HT1080 (cell line): ENCODE results near the gene CUX1. TPM values are rescaled to one million over a fixed set of nuclear protein-coding genes. Genes with fewer than 3 reads are reported as not detected.
"Not testable (repeated sequence)": the region's sequence is repeated elsewhere in the genome, so short reads cannot be mapped to it uniquely, and the experiment has no call there.

Experiments
- DNase-seq: peaks from one replicate; pipeline ENCODE4 v3.0.0-alpha.2; 2015; ENCODE audit warnings: low read depth
- total RNA-seq: library from RNA; depleted of rRNA; stranded (reverse); fragments of >200 nt; shearing (Covaris generic); gene quantifications from 2 replicates; pipeline ENCODE4 v1.2.3, GENCODE V29; 2014

The CUX1 gene
- total RNA-seq, 1 experiment from 2014 or later, result 21.2 TPM

DNA sequence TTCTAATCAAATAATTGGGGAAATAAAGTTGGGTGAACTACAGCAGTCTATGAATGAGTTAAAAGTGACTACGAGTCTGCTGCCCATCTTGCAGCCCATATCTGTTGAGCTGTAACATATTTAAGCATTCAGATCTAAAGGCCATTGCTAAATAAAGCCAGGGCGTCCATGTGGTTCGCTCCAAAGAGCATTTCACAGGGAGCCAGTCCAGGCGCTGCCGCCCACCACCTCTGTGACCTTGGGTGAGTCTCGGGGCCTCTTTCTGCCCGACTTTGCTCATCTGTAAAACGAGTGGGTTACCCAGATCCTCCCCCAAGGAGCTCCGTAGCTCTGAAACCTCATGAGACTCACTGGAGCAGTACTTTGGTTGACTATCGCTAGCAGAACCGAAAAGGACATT, 223.1 kb downstream of the CUX1 start:
- DNase-seq, result no peak

DNA sequence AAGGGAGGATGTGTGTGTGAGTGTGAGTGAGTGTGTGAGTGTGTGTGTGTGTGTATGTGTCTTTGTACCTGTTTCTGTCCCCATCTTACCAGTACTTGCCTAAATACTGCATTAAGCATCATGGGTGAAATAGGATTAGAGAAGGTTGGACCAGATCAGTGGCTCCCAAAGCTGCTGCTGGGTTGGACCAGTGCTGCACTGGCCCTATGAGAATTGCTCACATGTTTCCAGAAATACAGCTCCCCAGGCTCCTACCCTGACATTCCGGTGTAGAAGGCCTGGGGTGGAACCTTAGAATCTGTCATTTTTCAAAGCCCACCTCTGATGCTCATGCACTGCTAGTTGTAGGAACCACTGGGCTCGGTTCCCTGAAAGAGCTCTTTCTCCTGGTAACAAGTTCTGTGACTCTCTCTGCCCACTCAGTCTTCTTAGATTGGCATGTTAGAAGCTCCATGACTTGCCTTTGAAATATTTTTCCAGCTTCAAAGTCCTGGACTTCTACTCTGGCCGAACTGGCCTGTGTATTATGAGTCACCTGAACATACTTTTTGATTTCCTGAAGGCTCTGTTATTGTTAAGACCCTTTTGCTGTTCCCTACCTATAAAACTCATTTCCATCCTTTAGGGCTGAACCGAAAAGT, 224.7 kb downstream of the CUX1 start:
- DNase-seq, result peak; percentile 82

DNA sequence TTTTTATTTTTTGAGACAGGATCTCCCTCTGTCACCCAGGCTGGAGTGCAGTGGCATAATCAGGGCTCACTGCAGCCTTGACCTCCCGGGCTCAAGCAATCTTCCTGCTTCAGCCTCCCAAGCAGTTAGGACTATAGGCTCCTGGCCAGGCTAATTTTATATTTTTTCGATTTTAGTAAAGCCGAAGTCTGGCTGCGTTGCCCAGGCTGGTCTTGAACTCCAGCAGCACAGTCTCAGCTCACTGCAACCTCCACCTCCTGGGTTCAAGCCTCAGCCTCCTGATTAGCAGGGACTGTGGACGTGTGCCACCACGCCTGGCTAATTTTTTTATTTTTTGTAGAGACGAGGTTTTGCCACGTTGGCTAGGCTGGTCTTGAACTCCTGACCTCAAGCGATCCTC, 225.4 kb downstream of the CUX1 start:
- DNase-seq, result not testable (repeated sequence)

DNA sequence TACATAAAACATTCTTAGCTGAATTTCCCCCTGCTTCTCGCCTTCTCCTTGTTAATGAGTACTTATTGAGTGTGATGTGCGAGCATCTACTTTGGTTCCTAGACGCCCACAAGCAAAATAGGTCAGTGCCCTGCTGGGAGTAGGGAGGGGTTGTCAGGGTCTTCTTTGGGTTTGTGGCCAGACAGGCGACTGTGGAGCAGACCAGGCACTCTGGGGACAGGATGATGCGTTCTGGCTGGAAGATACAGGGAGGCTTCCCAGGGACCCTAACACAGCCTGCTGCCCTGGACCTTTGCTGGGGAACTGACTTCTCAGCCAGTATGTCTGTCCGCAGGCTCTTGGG, 227.2 kb downstream of the CUX1 start:
- no peak for DNase-seq

DNA sequence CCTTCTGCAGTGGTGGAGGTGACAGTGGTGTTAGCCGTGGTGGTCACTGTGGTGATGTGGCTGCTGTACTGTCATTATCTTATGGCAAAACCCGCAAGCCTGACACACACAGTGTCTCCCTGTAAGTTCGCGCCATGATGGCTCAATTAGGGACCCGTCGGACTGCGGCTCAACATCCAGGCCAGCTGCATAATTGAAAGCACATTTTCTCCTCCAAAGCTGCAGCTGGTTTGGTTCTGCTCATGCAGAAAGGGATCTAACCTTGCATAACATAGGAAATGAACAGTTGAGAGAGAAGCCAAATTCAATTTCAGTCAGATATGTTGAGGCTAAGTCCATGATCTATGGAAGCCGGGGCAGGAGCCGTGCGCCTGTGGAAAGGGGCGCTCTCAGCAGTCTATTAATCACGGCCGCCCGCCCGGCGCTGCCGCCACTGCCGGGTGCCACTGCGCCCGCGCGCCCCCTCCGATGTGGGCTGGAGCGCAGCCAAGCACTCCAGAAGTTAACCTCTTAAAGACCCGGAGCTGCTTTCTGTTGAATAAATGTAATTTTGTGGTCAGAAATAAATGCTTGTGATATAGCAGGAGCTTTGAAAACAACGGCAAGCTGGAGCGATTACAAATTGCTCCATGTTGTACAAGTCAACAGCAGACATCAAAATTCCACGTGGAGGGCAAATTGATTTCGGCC, 227.7 kb downstream of the CUX1 start:
- no peak for DNase-seq

DNA sequence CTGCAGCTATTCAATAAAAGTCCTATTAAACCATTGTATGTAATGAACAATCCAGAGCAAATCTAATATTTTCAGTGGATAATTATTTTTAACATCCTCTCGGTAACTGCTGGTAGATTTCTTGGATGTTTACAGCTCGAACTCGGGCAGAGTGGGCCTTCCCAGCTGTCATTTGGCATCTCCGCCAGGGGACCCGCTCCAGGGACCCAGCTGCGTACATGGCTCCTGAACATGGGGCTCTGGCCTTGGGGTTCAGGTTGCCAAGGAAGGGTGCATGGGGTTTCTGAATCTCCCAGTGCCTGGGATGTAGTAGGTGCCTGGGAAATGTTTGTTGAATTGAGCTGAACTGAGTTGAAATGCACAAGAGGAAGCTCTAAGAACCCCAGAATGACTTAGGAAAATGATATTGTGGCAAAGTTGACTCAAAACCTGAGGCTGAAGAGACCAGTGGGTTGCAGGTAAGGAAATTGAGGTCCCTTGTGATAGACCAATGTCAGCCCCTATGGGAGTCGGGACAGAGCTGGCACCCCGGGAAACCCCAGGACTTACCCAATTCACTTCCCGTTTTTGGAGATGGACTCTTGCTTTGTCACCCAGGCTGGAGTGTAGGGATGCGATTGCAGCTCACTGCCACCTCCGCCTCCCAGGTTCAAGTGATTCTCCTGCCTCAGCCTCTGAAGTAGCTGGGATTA, 228.4 kb downstream of the CUX1 start:
- no peak for DNase-seq

DNA sequence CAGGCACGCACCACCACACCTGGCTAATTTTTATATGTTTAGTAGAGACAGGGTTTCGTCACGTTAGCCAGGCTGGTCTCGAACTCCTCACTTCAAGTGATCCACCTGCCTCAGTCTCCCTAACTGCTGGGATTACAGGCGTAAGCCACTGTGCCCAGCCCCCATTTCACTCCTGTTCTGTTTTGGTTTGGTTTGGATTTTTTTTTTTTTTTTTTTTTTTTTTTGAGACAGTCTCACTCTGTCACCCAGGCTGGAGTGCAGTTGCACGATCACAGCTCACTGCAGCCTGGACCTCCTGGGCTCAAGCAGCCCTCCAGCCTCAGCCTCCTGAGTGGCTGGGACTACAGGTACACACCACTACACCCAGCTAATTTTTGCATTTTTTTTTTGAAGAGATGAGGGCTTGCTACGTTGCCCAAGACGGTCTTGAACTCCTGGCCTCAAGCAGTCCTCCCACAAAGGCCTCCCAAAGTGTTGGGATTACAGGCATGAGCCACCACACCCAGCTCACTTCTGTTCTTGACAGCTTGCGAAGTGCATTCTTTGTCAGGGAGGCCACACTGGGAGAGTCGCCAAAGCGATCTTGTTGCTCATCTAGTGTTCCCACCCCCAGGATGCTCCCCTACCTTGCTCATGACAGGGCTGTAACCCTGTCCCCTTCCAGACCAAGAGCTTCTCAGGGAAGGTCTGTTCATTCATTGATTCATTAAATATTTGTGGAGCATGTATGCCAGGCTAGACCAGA, 229.1 kb downstream of the CUX1 start:
- DNase-seq, result no peak

DNA sequence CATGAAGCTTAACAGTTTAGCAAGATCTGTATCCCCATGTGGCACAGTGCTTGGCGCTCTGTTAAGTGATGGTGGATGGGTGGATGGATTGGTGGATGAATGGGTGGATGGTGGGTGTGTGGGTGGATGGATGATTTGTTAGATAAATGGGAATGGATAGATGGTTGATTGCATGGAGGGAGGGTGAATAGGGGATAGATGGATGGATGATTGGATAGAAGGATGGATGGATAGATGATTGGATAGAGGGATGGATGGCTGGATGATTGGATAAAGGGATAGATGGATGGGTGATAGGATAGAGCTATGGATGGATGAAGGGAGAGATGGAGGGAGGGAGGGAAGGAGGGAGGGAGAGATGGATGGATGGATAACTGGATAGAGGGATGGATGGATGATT, 229.7 kb downstream of the CUX1 start:
- no peak for DNase-seq

DNA sequence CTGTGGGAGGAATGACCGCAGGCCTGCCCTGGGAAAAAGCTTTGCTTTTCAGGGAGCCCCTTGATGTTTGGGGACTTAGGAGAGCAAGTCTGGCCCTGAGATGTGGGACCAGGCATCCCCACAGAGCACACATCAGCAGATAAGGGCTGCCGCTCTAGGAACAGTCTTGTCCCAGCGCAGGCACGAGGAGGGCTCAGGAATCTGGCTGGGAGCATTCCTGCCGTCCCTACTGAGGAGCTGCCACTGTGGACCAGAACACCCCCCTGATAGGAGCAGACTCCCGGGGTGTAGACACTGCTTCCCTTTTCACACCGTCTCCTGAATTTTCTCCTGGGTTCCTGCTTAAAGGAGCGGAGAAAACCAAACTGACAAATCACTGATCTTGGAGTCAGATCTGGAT, 232.3 kb downstream of the CUX1 start:
- DNase-seq, result no peak

DNA sequence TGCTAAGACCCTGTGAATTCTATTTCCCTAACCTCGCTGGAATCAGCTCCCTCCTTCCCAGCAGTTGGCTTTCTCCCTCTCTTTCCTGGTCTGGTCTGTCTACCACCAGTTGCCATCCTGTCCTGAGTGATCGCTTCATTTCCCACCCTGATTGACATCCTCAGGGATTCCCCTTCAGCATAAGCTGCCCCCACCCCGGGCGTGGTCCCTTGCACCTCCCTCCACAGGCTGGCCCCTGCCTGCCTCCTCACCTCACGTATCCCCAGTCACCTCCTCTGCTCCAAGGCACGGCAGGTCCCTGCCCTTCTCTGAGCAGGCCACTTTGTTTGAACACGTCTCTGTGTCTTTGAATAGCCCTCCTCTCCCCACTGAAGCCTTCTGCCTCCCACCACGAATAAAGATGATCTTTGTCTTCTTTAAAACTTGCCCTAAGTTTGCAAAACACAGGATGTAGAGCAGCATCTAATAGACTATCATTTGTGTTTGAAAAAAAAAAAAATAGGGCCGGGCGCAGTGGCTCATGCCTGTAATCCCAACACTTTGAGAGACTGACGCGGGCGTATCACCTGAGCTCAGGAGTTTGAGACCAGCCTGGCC, 233.5 kb downstream of the CUX1 start:
- no peak for DNase-seq

DNA sequence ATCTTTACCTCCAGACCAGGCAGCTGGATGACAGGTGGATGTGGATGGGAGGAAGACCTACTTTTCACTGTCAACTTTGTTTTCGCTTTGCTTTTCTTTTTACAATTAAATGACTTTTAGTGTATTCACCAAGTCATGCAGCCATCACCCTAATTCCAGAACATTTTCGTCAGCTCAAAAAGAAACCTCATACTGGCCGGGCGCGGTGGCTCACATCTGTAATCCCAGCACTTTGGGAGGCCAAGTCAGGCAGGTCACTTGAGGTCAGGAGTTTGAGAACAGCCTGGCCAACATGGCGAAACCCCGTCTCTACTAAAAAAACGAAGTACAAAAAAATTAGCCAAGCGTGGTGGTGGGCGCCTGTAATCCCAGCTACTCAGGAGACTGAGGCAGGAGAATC, 234.3 kb downstream of the CUX1 start:
- not testable (repeated sequence) for DNase-seq

DNA sequence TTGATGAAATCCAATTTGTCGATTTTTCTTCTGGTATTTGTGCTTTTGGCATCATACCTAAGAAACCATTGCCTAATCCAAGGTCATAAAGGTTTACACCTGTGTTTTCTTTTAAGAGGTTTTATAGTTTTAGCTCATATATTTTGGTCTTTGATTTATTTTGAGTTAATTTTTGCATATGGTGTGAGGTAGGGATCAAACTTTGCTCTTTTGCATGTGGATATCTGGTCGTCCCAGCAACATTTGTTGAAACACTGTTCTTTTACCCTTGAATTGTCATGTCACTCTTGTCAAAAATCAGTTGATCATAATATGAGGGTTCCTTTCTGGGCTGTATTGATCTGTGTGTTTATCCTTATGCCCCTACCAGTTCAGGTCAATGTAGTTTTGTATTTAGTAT, 236.7 kb downstream of the CUX1 start:
- no peak for DNase-seq

DNA sequence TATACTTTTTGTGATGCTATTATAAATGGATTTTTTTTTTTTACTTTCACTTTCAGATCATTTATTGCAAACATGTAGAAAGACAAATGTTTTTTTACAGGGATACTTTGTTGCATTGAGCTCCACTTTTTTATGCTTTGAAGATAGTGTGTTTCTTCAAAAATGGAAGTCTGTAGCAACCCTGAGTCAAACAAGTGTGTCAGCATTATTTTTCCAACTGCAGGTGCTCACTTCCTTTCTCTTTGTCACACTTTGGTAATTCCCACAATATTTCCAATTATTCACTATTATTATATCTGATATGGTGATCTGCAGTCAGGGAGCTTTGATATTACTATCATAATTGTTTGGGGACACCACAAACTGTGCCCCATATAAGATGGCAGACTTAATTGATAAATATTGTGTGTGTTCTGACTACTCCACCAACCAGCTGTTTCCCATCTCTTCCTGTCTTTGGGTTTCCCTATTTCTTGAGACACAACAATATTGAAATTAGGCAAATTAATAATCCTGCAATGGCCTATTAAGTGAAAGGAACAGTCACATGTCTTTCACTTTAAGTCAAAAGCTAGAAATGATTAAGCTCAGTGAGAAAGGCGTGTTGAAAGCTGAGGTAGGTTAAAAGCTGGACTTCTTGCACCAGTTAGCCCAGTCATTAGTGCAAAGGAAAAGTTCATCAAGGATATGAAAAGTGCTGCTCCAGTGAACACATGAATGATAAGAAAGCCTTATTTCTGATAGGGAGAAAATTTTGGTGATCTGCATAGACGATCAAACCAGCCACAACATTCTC, 238.0 kb downstream of the CUX1 start:
- DNase-seq, result no peak

DNA sequence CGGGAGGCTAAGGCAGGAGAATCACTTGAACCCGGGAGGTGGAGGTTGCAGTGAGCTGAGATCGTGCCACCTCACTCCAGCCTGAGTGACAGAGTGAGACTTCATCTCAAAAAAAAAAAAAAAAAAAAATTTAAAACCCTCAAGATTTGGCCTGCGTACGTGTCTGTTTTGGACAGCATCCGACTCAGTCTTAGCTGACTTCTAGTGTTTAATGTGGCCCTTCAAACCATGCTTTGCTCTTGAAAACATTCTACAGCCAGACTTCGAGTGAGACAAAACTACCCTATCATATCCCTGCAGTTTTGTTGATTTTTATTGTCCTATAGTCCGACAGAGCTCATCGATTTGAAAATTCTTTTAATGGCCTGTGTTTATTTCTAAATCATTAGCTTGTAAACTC, 242.1 kb downstream of the CUX1 start:
- no peak for DNase-seq

DNA sequence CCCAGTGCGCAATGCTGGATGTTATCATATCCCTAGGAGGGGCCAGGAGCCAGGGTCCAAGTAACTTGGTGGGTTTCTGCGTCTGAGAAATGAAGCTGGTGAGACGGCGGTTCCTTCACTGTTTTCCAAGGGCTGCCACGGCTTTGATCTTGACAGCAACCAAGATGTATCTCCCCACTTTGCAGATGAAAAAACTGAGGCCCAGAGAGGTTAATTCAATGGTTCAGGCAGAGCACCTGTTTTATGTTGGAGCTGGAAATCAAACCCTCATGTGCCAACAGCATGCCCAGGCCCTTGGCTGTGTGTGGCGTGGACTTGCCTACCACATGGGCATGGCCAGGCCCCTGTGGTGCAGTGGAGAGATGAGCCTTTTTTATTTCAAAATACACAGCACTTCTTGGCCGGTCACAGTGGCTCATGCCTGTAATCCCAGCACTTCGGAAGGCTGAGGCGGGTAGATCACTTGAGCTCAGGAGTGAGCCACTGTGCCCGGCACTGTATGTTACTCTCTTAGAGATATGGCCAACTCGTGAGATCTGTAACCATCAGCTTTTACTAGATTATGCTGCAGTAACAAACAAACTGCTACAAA, 244.0 kb downstream of the CUX1 start:
- no peak for DNase-seq

DNA sequence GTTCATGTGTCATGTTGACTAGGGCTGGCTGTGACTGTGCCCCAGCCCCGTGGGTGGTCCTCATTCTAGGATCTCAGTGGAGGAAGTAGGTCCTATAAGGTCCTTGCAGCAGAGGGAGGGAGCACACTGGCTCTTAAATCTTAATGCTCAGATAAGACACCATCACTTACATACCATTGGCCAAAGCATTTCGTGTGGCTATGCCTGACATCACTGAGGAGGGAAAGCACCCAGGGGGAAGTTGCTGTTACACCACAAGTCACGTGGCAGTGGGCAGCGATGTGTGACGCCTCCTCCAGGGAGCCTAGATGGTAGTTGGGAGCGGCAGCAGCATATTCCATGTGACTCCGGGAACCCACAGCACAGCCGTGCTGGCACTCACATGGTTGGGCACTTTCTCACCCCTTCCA, 244.6 kb downstream of the CUX1 start:
- DNase-seq, result no peak

DNA sequence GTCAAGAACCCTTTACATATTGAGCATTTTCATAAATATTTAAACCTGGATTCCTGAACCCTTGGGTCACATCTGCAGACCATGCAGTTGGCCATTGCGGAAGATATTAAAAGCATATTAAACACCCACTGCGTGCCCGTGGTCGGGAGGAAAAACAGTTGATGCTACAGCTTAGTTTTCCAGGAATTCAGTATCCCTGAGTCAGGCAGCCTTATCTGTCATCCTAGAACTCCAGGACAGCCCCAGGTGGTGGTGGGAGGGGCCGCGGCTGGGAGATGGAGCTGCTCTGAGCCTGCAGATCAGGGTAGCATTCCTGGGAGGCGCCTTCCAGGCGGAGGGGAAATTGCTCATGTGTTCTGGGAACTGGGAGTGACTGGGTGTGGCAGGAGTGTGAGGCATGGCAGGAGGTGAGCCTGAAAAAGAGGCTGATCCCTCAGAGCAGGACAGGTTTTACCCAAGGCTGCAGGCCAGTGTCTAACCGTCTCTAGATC, 246.3 kb downstream of the CUX1 start:
- peak; percentile 80 for DNase-seq

DNA sequence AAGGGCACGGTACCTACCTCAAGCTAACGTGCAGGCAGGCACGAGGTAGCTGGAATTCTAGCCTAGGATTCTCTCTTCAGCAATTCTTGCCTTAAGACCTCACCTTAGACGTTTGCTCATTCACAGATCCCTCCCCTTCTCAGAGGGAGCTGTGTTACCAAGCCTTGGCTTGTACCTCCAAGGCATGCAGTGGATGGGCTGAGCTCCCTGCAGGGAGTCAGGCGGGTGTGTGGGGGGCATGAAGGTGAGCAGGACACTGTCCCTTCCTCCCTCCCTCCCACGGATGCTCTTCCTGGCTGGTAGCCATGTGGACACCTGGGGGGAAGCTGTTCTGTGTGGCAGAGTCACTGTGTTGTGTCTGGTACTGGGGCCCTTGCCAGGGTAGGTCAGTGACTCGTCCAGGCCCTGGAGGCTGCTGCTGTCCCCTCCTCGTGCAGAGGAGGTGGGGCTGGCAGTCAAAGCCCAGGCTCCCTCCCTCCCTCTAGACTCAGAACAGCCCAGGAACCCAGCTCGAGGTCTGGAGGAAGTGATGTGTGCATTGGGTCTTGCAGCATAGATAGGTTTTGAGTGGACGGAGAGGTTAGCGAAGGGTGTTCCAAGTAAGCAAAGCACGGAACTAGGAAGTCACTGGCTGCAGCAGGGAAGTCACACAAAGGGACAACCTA, 247.1 kb downstream of the CUX1 start:
- DNase-seq, result peak; percentile 57

DNA sequence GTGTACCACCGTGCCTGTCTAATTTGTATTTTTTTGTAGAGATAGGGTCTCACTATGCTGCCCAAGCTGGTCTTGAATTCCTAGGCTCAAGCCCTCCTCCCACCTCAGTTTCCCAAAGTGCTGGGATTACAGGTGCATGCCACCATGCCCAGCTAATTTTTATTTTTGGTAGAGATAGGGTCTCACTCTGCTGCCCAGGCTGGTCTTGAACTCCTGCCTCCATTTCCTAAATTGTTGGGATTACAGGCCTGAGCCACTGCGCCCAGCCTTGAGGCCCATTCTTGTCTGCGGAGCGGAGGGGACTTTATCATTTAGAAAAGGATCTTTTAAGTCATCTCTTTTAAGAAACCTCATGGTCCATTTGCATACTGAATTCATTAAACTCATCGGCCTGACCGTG, 247.8 kb downstream of the CUX1 start:
- DNase-seq, result no peak

DNA sequence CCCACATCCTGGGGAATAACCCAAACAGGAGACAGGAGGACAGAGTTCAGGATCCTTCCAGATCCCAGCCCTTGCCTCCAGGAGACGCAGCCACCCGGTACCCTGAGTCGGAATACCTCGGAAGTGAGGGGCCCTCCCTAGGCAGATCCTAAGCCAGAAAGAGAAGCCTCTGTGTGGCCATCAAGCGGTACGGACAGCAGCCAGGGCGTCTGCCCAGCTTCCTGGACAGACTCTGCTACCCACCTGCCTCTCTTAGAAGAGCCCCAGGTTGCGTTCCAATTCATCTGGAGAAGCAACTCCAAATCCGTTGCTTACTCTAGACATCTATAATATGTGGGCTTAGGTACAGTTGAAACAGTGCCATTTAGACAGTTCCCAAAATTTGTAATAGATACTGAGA, 249.1 kb downstream of the CUX1 start:
- DNase-seq, result no peak
